Stimulated activated CD4-positive, alpha-beta T cell treated with anti-CD3 and anti-CD28 coated beads, Interleukin-4, amount 100 ng/mL, for 24 hours (primary cell): ENCODE data around the gene IGFALS.
A peak's percentile ranks its signal among the peaks of the same experiment; 100 is the strongest.

Experiments
- DNase-seq: peaks from one replicate; pipeline ENCODE4 v3.0.0-alpha.2; 2020

IGFALS gene

GRCh38 chr16:1775006-1775845 lies 18.3 kb downstream of the IGFALS start:
- DNase-seq, result no peak

- DNase-seq, result no peak
Observed at GRCh38 chr16:1774448-1774780, 19.1 kb downstream of the IGFALS start.

DNA sequence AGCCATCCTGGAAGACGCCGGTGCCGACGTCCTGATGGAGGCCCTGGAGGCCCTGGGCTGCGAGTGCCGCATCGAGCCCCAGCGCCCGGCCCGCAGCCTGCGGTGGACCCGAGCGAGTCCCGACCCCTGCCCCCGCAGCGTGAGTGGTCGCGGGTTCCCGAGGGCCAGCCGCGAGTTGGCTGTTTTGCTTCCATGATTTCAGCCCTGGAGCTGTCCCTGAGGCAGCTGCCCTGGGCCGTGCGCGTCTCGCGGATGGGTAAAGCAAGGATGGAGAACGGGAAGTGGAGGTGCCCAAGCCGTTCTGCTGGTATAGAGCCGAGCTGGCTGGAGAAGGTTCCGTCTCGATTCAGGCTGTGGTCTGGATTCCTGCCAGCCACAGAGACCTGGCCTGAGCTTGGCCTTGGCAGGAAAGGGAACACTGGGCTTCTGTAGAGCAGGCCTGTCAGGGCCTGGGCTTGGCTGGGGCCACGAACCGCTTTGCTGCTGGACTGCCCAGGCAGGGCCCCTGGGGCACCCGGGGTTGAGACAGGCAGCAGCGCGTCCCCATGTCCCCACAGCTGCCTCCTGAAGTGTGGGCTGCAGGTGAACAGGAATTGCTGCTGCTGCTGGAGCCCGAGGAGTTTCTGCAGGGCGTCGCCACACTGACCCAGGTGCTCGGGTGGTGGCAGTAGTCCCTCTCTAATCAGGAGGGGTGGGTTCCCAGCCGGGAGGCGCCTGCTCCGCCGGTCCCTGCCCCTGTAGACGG lies 19.6 kb downstream of the IGFALS start:
- no peak for DNase-seq

GRCh38 chr16:1772908-1773702 lies 20.4 kb downstream of the IGFALS start, which contains the start of gene MRPS34:
MRPS34 (minus strand) TSS chr16:1773134; CDS start chr16:1773119, 15 bp downstream.
- peak; percentile 80 for DNase-seq

DNA sequence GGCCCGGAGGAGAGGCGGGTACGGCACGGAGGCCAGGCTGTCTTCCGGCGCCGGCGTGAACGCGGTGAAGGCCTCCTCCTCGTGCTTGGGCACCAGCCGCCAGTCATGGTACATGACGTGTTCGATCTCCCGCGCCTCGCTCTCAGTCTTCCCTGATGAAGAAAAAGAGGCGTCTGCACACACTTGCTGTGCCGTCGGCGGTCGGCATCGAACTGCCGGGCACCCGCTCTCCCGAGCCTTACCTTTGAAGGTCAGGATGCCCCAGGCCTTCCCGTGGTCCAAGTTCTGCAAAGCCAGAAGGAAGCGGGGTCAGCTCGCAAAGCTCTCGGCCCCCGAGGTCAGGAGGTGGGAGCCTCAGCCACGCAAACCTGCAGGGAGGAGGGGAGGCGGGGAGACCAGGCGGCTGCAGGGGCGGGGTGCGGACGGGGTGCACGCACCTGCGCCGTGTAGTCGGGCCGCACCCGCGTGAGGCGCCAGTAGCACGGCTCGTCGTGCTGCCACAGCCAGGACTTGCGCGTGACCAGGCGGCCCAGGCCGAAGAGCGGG lies 21.1 kb downstream of the IGFALS start, which contains the start of gene EME2:
TSS of gene EME2 (plus strand) at position 449 of the 546 bp plus-strand sequence. CDS start 418 bp downstream, outside the sequence.
- DNase-seq, result peak; percentile 63

DNA sequence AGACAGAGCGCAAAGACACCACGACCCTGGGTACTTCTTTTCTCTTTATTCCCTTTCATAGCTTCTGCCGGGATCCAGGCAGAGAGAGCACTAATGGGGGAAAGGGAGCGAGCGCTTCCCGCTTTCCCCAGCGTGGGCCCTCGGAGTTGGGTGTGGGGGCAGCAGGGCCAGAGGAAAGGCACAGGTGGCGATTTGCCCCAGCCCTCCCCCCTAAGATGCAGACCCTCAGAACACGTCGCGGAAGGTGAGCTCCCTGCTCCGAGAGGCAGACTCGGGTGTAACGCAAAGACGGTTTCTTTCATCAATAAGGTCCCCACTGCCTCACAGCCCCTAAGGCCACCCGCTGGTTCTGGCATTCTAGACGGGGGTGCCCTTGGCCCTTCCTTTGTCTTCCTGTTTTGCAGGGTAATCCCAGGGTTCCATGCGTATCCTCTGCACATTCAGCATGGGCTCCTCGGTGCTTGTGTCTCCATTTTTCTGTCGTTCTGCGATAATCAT lies 21.6 kb downstream of the IGFALS start:
- DNase-seq, result no peak

DNA sequence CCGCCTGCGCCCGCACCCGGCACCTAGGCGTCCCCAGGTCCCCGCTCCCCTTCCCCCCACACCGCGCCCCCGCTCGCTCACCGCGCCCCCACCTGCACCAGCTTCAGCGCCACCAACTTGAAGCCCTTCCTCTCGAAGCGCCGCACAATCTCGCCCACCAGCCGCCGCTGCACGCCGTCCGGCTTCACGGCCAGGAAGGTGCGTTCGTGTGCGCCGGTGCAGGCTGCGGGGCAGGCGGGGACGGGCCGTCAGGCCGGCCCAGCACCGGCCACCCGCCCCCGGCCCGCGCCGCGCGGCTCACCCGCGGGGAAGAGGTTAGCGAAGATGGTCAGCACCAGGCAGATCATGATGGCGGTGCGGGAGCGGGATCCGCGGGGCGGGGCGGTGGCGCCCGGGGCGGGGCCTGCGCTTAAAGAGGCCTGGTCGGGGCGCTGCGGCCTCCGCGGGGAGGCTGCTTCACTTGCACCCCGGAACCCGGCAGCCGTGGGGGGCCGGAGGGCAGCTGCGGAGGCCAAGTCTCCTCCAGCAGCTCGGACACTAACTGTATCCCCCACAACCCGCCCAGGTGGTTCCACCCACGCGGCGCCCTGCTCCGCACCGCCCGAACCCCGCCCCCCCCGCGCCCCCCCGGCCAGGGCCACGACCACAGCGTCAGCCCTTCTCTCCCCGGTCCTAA lies 22.2 kb downstream of the IGFALS start, which contains the start of gene NME3:
TSS of gene NME3 (minus strand) at position 356 of the 676 bp plus-strand sequence. CDS start at position 347, 9 bp downstream.
- peak; percentile 80 for DNase-seq

GRCh38 chr16:1770328-1771187 lies 22.9 kb downstream of the IGFALS start:
- DNase-seq, result peak; percentile 60

DNA sequence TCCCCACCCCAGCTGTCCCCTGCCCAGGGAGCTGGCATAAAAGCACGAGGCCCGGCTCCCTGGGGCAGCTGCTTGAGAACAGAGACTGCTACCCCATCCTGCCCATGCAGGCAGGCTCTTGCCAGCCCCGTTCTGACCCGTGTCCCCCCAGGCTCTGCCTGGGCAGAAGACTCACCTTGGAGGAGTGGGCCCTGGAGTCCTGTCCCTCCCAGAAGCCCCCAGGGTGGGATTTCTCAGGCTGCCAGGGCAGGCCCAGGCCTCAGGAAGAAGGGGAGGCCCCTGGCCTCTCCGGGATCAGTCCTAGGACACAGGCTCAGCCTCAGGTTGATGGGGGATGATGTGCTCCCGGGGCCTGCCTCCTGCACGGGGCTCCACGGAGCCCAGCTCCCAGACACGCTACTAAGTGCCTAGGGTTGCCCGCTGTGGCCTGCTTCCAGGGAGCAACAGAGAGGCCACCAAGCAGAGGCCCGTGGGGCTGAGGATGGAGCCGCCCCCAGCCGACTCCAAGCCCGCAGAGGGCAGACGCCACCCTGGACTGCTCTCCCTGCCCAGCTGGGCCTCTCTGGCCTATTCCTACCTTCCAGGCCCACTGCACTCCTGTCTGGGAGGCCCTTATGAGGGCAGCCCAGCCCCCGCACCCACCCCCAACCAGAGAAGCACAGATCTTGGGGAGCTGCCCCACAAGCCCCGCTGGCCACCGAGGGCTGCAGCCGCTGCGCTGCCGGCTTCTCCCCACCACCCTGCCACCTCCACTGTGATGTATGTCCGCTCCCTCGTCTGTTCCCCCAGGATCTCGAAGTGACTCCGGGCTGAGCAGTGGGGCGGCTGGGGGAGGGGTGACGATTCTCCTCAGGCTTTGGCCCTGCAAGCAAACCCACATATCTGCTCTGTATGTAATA lies 23.9 kb downstream of the IGFALS start:
- no peak for DNase-seq

DNA sequence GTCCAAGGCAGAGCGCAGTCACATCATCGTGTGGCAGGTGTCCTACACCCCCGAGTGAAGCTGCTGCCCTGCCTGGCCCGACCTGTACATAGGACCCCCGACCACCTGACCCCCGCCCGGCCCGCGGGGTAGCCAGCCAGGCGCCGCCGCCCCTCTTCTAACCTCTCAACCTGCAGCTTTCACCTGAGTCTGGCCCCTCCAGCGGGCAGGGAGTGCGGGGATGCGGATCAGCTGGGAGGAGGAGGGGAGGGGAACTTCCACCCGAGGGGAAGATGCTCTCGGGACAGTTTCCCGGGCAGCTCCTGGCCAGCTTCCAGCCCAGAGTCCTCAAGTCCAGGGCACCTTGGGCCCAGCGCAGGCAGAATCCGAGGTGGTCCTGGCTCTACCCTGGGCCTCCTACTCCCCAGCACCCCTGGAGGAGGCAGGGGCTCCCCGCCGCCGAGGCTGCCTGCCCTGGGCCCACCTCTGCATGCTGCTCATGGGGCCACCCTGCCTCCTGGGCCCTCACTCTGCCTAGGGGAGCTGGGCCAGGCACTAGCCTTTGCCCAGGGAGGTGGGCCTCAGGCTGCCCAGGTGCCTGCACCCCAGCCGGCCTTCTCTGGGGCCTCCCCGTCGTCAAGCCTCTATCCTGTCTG lies 24.6 kb downstream of the IGFALS start:
- no peak for DNase-seq

GRCh38 chr16:1768061-1768766 lies 25.3 kb downstream of the IGFALS start:
- no peak for DNase-seq

- no peak for DNase-seq
Observed at GRCh38 chr16:1767116-1767994, 26.1 kb downstream of the IGFALS start.

- no peak for DNase-seq
Observed at GRCh38 chr16:1766701-1767100, 26.8 kb downstream of the IGFALS start.

DNA sequence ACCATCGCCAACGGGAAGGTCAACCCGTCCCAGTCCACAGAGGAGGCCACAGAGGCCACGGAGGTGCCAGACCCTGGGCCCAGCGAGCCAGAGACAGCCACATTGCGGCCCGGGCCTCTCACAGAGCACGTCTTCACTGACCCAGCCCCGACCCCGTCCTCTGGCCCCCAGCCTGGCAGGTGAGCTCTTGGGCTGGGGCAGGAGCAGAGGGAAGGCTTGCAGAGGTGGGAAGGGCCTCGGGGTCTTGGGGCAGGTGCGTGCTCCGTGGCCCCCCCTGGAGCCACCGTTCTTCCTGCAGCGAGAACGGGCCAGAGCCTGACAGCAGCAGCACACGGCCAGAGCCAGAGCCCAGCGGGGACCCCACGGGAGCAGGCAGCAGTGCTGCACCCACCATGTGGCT lies 27.3 kb downstream of the IGFALS start:
- no peak for DNase-seq

DNA sequence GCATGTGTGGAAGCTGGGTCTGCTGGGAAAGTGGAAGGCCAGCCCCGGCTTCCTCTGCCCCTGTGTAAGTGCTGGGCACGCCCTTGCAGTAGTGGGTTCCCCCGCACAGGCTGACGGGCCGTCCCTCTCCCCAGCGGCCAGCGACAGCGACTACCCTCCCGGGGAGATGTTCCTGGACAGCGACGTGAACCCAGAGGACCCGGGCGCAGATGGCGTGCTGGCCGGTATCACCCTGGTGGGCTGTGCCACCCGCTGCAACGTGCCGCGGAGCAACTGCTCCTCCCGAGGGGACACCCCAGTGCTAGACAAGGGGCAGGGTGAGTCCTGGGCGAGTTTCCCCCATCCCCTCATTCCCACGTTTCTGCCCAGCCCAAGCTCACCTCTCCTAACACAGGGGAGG lies 27.7 kb downstream of the IGFALS start:
- no peak for DNase-seq

DNA sequence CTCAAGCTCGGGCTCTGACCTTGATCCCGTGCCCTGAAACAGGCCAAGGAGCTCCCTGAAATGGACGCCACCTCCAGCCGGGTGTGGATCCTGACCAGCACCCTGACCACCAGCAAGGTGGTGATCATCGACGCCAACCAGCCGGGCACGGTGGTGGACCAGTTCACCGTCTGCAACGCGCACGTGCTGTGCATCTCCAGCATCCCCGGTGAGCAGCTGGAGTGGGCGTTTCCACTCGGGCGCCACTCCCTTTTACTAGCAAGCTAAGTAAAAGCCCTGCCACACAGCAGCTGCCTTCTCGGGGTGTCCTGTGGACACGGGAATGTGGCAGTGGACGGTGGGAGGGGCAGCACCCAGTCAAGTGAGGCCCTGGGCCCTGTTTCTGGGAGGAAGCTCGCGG lies 28.5 kb downstream of the IGFALS start:
- DNase-seq, result no peak
